ENCODE measurements around the gene TFCP2L1.

The TFCP2L1 gene

GRCh38 chr2:121173806-121174205 is 111.2 kb downstream of the TFCP2L1 start:
- Histone ChIP-seq H3K4me3 (ENCODE audit: low read depth in 1 of 2, low read length in 2 of 2) (no peak overlapping the region), H3K27me3 (ENCODE audit: low read depth, low read length) (no peaks in the 10 kb centered on the region), H3K4me1 (ENCODE audit: control insufficient read depth in 1 of 2, insufficient read depth in 2 of 2, low read length in 2 of 2) (no peaks in the 10 kb centered on the region), H3K36me3 (ENCODE audit: control insufficient read depth in 1 of 2, insufficient read depth in 2 of 2, low read length in 2 of 2) (no peaks in the 10 kb centered on the region), H3K27ac (ENCODE audit: low read length) (no peak overlapping the region), H3K9me3 (ENCODE audit: control insufficient read depth in 1 of 2, low read length in 2 of 2) (peaks cover 8 to 15% of the 10 kb centered on the region in 2 donors)

DNA sequence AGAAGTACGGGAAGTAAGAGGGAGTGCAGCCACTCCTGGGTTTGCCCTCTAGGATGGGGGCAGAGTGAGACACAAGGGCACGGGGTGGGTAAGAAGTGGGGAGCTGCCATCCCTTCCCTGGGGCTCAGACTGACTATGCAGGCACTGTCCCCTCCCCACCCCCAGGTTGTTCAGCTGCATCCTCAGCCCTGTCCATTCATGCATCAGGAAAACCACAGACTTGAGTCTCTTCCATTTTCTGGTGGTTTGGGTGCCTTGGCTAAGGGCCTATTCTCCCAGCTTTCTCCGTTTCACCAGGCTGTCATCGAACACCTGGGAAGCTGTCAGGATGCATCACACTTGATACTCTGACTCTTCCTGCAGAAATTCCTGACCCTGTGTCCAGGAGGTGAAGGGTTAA is 111.9 kb downstream of the TFCP2L1 start:
- no peaks in the 10 kb centered on the region for H3K4me1 ChIP-seq (ENCODE audit: control insufficient read depth in 1 of 2, insufficient read depth in 2 of 2, low read length in 2 of 2)
- H3K4me3 ChIP-seq (ENCODE audit: low read depth in 1 of 2, low read length in 2 of 2) = no peak overlapping the region
- no peaks in the 10 kb centered on the region for H3K36me3 ChIP-seq (ENCODE audit: control insufficient read depth in 1 of 2, insufficient read depth in 2 of 2, low read length in 2 of 2)
- H3K9me3 ChIP-seq (ENCODE audit: control insufficient read depth in 1 of 2, low read length in 2 of 2) = peaks cover 8 to 15% of the 10 kb centered on the region in 2 donors
- no peaks in the 10 kb centered on the region for H3K27me3 ChIP-seq (ENCODE audit: low read depth, low read length)
- no peak overlapping the region for H3K27ac ChIP-seq (ENCODE audit: low read length)

DNA sequence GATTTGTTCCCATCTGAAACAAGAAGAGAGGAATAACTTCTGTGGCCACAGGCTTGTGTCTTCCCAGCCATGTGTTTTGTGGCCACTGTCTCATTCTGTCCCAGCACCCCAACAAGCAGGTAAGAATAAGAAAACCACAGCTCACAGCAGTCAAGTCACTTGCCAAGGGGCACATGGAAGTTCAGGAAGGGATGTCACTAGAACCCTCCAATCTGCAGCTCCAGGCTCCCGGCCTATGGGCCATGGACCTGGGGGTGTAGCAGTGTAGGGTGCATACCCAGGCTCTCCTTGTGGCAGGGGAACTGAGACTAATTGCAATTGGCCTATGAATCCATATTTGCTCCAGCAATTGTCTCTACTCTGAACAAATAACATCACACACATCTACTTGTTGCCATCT is 112.5 kb downstream of the TFCP2L1 start:
- no peak overlapping the region for H3K4me3 ChIP-seq (ENCODE audit: low read depth in 1 of 2, low read length in 2 of 2)
- no peaks in the 10 kb centered on the region for H3K27me3 ChIP-seq (ENCODE audit: low read depth, low read length)
- no peaks in the 10 kb centered on the region for H3K4me1 ChIP-seq (ENCODE audit: control insufficient read depth in 1 of 2, insufficient read depth in 2 of 2, low read length in 2 of 2)
- H3K27ac ChIP-seq (ENCODE audit: low read length) = no peak overlapping the region
- peaks cover 8 to 15% of the 10 kb centered on the region in 2 donors for H3K9me3 ChIP-seq (ENCODE audit: control insufficient read depth in 1 of 2, low read length in 2 of 2)
- no peaks in the 10 kb centered on the region for H3K36me3 ChIP-seq (ENCODE audit: control insufficient read depth in 1 of 2, insufficient read depth in 2 of 2, low read length in 2 of 2)

DNA sequence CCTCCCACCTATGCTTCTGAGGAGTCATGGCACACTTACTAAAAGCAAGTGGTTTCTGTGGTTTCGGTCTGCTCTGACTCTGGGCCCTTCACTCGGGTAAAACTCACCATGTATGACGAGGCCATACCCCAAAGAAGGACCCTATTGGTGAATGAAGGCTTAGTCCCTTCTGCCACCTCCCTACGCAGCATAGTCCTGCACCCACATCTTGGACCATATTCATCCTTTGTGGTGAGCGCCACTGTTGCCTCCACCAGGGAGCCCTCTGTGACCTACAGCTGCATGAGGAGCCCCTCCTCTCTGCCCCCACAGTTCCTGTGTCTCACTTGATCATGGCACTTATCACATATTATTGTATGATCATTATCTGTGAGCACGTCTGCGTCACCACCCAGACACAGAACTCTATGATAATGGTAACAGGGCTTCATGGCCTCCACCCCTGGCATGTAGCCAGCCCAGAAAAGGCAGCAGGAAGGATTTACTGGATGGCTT is 113.3 kb downstream of the TFCP2L1 start:
- no peaks in the 10 kb centered on the region for H3K27me3 ChIP-seq (ENCODE audit: low read depth, low read length)
- no peak overlapping the region for H3K27ac ChIP-seq (ENCODE audit: low read length)
- H3K4me1 ChIP-seq (ENCODE audit: control insufficient read depth in 1 of 2, insufficient read depth in 2 of 2, low read length in 2 of 2) = no peaks in the 10 kb centered on the region
- no peaks in the 10 kb centered on the region for H3K36me3 ChIP-seq (ENCODE audit: control insufficient read depth in 1 of 2, insufficient read depth in 2 of 2, low read length in 2 of 2)
- H3K4me3 ChIP-seq (ENCODE audit: low read depth in 1 of 2, low read length in 2 of 2) = no peak overlapping the region
- H3K9me3 ChIP-seq (ENCODE audit: control insufficient read depth in 1 of 2, low read length in 2 of 2) = peaks cover 8 to 15% of the 10 kb centered on the region in 2 donors

- Histone ChIP-seq H3K36me3 (ENCODE audit: control insufficient read depth in 1 of 2, insufficient read depth in 2 of 2, low read length in 2 of 2) (no peaks in the 10 kb centered on the region), H3K9me3 (ENCODE audit: control insufficient read depth in 1 of 2, low read length in 2 of 2) (peaks cover 8 to 15% of the 10 kb centered on the region in 2 donors), H3K27ac (ENCODE audit: low read length) (no peak overlapping the region), H3K27me3 (ENCODE audit: low read depth, low read length) (no peaks in the 10 kb centered on the region), H3K4me3 (ENCODE audit: low read depth in 1 of 2, low read length in 2 of 2) (peak overlapping the region in 1 of 2 donors; percentile 7), H3K4me1 (ENCODE audit: control insufficient read depth in 1 of 2, insufficient read depth in 2 of 2, low read length in 2 of 2) (no peaks in the 10 kb centered on the region)
Measured at GRCh38 chr2:121170577-121170976, 114.4 kb downstream of the TFCP2L1 start.

- H3K4me3 ChIP-seq (ENCODE audit: low read depth in 1 of 2, low read length in 2 of 2) = no peak overlapping the region
- no peak overlapping the region for H3K27ac ChIP-seq (ENCODE audit: low read length)
- no peaks in the 10 kb centered on the region for H3K36me3 ChIP-seq (ENCODE audit: control insufficient read depth in 1 of 2, insufficient read depth in 2 of 2, low read length in 2 of 2)
- no peaks in the 10 kb centered on the region for H3K4me1 ChIP-seq (ENCODE audit: control insufficient read depth in 1 of 2, insufficient read depth in 2 of 2, low read length in 2 of 2)
- H3K9me3 ChIP-seq (ENCODE audit: control insufficient read depth in 1 of 2, low read length in 2 of 2) = peaks cover 12 to 18% of the 10 kb centered on the region in 2 donors
- H3K27me3 ChIP-seq (ENCODE audit: low read depth, low read length) = no peaks in the 10 kb centered on the region
Measured at GRCh38 chr2:121167411-121167810, 117.6 kb downstream of the TFCP2L1 start.
